Stimulated activated CD4-positive, alpha-beta T cell treated with anti-CD3 and anti-CD28 coated beads, Interleukin-15, amount 100 ng/mL, for 24 hours (primary cell): Measurements from ENCODE around the gene ITGBL1.

Experiments used
- DNase-seq: peaks from one replicate; pipeline ENCODE4 v3.0.0-alpha.2; 2020

Gene ITGBL1

DNA sequence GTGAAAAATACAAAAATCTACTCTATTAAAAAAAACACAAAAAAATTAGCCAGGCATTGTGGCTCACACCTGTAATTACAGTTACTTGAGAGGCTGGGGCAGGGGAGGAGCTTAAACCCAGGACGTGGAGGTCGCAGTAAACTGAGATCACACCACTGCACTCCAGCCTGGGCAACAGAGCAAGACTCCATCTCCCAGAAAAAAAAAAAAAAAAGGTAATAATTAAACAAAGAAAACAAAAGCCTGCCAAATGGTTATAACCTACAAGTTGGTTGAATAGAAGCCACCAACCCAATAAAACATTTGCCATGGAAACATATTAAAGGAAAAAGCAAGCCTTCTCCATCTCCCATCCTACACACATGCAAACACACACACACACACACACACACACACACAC lies 255.2 kb downstream of the ITGBL1 start:
- DNase-seq: no peak

- DNase-seq: no peak
Measured at GRCh38 chr13:101708115-101708514, 255.6 kb downstream of the ITGBL1 start.

DNA sequence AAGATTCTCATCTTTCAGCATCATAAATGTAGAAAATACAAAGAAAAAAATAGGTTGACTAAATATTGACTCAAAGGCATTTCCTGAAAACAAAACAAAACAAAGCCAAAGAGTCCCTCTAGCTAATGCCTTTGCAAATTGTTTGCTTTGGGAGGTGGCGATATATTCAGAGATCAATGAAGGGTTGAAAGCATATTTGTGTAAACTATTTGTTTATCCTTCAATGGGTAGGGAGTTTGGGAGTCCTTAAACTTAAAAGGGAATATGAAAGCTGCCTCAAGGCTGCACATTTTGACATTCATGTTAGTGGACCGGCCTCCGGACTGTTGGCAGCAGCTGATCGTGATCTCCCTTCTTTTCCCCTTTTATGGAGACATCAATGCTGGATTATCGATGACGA lies 257.5 kb downstream of the ITGBL1 start:
- no peak for DNase-seq

DNA sequence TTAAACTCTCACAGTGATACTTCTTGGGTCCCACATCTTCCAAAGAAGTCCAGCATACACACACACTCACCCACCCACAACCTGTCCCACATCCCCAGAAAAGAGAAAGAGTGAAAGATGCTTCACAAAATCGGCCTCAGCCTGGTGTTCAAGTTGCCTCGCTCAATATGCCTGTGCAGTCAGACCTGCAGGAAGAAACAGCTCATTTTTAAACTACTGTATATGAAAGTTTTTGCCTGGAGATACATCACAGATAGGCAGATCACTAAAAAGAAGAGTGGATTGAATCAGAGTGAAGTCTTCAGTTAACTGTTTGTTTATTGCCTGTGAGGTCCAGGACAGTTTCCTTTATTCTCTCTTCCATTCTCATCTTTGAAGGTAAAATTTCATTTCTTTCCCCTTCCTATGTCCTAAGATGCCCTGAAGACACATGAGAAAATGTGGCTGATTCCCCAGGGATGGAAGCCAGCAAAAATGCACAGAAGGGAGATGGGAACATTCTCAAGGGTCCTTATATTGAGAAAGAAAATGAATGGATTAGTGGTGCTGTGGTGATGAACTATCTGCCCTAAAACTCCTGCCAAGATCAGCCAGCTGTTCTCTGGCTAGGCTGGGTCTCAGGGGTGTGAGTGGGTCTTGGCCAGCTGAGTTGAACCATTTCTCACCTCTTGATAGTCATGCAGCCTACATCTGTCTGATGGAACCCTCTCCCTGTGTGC lies 259.0 kb downstream of the ITGBL1 start:
- no peak for DNase-seq

DNA sequence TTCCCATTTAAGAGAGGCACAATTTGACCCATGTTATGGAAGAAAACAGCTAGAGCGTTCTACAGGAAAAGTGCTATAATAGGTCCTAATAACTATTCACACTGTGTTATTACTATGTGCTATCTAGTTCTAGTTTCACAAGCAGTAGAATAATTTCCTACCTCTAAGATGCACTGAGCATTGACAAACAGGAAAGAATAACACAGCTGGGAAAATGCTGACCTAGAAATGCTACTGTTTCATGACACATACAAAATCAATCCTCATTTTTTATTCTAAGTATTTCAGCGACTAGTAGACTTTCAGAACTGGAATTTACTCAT lies 259.5 kb downstream of the ITGBL1 start:
- DNase-seq: no peak

DNA sequence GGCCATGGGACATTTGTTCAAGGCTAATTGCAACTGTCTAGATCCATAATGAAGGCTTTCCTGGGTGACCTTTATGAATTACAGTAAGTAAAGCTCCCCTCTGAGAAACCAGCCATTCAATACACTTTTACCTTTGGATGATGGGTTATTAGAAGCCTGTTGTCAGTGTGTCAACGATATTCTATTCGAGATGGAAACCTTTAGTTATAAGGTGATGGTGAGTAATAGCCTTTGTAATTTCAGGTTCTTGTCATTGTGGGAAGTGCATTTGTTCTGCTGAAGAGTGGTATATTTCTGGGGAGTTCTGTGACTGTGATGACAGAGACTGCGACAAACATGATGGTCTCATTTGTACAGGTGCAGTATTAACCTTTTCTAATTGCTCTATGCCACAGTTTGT lies 261.7 kb downstream of the ITGBL1 start:
- DNase-seq: no peak

DNA sequence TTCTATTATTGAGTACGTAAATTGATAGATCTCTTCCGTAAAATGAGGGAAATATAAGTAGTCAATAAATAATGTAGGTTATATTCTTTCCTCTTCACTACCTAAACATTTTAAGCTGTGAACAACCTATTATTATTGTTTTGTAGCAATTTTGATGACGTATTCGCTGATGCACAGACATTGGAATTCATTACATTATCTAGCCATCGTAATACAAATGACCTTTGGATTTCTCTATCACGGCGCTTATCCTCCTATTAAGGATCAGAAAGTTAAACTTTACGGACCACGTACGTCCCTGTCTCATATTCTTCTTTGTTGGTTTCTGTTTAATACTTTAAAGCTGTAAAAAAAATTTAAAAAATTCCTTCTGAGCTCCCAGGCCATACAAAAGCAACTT lies 264.9 kb downstream of the ITGBL1 start:
- DNase-seq: no peak

- DNase-seq: no peak
Measured at GRCh38 chr13:101718496-101718895, 266.0 kb downstream of the ITGBL1 start.

DNA sequence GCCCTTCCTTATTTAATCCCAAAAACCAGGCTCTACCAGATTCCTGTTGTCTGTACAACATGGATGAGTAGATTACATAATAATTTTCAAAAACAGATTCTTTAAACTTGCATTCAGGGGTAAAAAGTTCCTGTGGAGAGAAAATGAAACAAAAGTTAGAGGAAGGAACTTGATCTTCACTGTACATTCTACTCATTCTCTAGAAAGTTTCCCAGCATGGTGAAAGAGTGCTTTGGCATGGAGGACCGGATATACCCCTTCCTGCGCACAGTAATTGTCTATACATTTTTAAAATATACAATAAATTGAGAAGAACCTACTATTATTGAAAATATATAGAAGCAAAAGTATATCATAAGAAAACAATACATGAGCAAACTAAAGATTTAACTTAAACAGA lies 274.2 kb downstream of the ITGBL1 start:
- DNase-seq: no peak

DNA sequence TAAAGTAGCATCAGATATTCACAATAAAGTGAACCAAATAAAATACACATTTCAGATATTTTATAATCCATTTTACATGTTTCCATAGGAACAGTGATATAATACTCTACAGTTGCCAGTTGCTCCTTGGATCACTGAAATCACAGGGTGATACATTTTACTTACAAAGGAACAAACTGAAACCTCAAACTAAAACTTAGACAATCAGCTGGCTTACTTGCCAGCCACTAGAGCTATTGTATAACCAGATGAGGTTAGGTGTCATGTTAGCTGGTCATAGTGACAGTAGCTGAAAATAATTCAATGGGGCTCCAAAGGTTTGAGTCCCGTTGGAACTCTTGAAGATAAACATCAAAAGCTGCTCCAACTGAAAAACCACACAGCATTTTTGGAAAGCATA lies 274.6 kb downstream of the ITGBL1 start:
- DNase-seq: no peak

- no peak for DNase-seq
Measured at GRCh38 chr13:101728021-101728420, 275.5 kb downstream of the ITGBL1 start.

DNA sequence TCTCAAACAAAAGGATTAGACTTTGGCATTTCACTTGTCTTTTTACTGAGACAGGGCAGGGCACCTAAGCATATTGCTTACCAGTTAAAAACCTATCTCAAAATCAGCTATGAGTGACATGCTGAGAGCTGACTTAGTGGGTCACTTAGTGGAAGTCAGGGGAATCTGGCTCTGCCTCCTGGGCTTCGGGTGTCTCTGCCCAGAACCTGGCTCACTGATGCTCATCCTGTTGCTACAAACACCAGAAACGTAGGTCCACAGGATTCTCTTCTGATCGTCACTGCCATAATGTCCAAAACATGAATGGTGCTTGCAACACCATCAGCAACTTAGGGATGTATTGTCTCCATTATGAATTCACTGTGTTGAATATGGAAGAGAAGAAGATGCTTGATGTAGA lies 276.1 kb downstream of the ITGBL1 start:
- DNase-seq: no peak

DNA sequence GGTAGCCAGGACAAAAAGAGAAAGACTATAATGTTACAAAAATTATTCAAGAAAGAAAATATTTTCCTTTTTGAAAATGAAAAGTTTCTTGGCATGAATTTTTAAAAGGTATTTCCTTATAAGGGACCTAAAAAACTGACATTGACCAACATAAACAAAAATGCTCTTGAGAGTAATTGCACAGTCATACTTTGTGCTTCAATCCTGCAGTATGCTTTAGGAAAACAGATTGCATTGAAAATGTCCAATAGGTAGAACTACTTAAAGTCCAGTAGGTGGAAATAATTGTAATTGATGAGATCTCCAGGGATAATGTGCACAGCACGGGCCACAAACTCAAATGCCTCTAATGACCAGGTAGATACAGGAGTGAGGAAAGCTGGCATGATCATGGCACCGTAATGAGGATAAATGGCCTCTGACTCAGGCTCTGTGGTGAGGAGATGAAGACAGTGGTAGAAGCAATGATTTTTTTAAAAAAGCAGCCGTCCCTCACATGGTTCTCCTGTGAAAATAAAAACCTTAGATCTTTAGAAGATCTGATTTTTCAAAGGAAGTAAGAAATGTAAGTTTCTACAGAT lies 278.0 kb downstream of the ITGBL1 start:
- DNase-seq: no peak

DNA sequence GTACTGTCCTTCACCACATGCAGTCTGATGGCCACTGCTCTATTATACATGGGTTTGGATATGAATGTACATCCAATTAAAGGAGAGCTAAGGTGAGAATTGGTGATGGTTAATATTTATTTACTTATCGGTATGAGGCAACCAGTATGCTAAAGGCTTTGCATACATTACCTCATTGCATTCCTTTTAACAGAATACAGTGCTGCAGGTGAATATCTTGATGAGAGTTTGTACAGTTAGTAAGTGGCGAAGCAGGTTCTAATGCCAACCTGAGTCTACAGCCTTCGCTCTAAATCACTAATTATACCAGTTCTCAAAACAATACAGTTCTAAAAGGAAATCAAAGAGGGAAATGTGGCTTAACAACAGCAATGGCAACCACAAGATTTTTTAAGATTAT lies 284.1 kb downstream of the ITGBL1 start:
- DNase-seq: no peak

DNA sequence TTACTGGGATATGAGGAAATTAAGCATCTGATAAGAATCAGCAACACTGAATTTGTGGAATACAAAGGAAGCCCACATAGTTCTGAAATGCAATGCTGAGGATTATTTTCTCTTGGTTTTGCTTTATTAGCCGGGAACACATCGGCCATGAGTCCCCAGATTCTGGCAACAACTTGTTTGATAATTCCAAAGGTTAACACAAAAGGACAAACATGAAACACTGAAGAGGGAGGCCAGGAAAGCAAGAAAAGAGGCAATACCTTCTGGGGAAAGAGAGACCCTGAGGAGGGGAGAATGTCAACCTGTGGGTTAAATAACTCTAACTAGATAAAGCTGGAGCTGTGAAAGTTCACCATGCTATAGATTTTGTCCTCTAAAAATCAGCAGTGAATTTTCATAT lies 285.9 kb downstream of the ITGBL1 start:
- DNase-seq: no peak

- DNase-seq: no peak
Measured at GRCh38 chr13:101739382-101740178, 287.1 kb downstream of the ITGBL1 start.

GRCh38 chr13:101746513-101746912 lies 294.0 kb downstream of the ITGBL1 start:
- DNase-seq: no peak

- DNase-seq: no peak
Measured at GRCh38 chr13:101747039-101747438, 294.6 kb downstream of the ITGBL1 start.

DNA sequence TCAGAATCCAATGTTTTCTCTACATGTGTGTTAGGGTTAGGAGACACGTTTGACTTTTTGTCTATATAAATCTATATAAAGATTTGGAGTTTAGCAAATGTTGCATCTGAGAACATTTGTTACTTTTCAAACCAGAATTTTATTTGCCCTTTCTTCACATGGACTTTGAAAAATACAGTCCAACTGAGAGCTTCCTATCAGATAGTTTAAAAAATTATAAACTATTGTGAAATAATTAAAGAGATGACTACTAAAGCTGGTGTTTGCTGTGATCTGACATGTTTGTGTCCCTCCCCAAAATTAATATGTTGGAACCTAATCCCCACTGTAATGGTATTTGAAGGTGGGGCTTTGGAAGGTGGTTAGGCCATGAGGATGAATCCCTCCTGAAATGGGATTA lies 297.1 kb downstream of the ITGBL1 start:
- no peak for DNase-seq

GRCh38 chr13:101751488-101751887 lies 299.0 kb downstream of the ITGBL1 start:
- DNase-seq: no peak

DNA sequence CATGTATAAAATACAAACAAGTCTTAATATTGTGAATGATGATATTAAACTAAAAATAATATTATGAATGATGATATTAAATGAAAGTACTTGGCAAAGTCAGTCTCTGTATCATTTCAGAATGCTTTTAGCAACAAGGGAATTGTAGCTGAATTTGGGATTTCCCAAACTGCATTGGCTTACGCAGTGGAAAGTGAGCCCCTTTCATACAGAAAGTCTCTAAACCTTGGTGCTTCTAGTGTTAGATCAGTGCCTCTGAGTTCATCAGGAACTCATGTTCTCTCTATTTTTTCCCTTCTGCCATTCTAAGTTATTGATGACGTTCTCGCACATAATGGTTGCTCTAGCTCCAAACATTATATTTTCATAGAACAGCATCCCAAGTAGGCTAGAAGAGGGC lies 300.0 kb downstream of the ITGBL1 start:
- no peak for DNase-seq

- no peak for DNase-seq
Measured at GRCh38 chr13:101755228-101755887, 302.9 kb downstream of the ITGBL1 start.

GRCh38 chr13:101757446-101758039 lies 305.1 kb downstream of the ITGBL1 start:
- DNase-seq: no peak
